ENCODE results near the gene OR10A5.
"Not testable (repeated sequence)": the region's sequence is repeated elsewhere in the genome, so short reads cannot be mapped to it uniquely, and the experiment has no call there.

The OR10A5 gene

DNA sequence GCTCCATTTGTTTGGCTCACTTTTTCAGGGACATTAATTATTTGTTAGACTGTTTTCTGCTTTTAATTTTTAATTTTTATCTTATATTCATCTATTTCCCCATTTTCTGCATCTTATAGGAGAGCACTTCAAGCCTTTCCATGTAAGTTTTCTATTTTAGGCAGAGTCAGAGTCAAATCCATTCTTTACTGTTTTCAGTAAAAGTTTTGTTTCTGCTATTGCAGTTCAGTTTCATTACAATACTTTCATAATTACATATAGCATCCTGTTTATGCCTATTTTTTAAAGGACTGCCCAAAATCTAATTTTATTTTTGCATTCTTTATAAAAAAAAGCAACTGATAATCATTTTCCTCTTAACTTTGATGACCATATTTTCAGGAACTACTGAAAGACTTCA is 3.8 kb upstream of the OR10A5 start:
- no peaks in the 10 kb centered on the region for H3K9me3 Mint-ChIP-seq
- H3K27ac Mint-ChIP-seq (ENCODE audit: low read depth) = no peak overlapping the region
- H3K27me3 Mint-ChIP-seq = peaks cover 48% of the 10 kb centered on the region
- no peak overlapping the region for H3K4me3 Mint-ChIP-seq
- H3K36me3 Mint-ChIP-seq (ENCODE audit: insufficient read depth) = no peaks in the 10 kb centered on the region
- no peaks in the 10 kb centered on the region for H3K4me1 Mint-ChIP-seq
- DNase-seq (ENCODE audit: low spot score in 2 of 2) (no peak), ATAC-seq (replicated peaks; ENCODE audit: extremely low read depth, poor library complexity, severe bottlenecking) (no peak)

DNA sequence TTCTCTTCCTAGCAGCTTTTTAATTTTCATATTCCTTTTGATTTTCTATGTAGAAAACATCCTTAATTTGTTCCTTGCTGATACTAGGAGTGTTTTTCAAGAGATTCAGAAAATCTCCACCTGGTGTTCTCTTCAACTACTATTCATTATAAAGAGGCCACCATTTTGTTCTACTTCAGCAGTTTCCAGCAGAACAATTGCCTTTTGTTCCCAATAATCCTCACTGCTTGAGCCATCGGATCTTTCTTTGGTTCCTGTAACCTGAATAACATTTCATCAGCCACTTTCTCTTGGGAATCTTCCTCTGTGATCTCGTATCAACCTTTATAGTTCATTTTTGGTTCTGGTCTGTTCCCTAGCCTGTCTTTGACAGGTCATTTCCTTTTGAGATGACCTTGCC is 1.8 kb upstream of the OR10A5 start:
- no peak for DNase-seq (ENCODE audit: low spot score in 2 of 2)
- Mint-ChIP-seq H3K27me3 (peaks cover 60% of the 10 kb centered on the region), H3K4me3 (no peak overlapping the region), H3K9me3 (no peaks in the 10 kb centered on the region), H3K36me3 (ENCODE audit: insufficient read depth) (no peaks in the 10 kb centered on the region), H3K27ac (ENCODE audit: low read depth) (no peak overlapping the region), H3K4me1 (no peaks in the 10 kb centered on the region)
- ATAC-seq (replicated peaks; ENCODE audit: extremely low read depth, poor library complexity, severe bottlenecking) = no peak

DNA sequence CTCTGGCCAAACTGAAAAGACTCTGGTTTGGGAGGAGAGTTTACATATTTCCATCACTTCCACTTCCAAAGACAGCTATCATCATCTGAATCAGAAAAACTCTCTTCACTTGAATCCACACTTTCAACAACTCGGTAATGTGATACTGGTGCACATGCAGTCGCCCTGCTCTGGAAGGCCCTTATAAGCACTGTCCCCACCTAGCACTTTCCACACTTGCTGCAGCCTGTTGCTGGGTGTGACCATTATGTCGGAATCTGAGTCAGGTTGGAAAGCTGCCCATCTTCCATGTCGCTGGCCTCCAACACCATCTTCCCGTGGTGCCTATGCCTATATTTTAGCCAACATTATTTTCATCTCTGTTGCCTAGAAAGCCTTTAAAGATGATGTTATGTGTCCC is 1.1 kb upstream of the OR10A5 start:
- Mint-ChIP-seq H3K36me3 (ENCODE audit: insufficient read depth) (no peaks in the 10 kb centered on the region), H3K4me1 (no peaks in the 10 kb centered on the region), H3K4me3 (no peak overlapping the region), H3K27me3 (peaks cover 60% of the 10 kb centered on the region), H3K27ac (ENCODE audit: low read depth) (no peak overlapping the region), H3K9me3 (no peaks in the 10 kb centered on the region)
- DNase-seq (ENCODE audit: low spot score in 2 of 2) = no peak
- ATAC-seq (replicated peaks; ENCODE audit: extremely low read depth, poor library complexity, severe bottlenecking) = no peak

GRCh38 chr11:6850526-6850925 is 5.0 kb downstream of the OR10A5 start:
- no peaks in the 10 kb centered on the region for H3K4me1 Mint-ChIP-seq

DNA sequence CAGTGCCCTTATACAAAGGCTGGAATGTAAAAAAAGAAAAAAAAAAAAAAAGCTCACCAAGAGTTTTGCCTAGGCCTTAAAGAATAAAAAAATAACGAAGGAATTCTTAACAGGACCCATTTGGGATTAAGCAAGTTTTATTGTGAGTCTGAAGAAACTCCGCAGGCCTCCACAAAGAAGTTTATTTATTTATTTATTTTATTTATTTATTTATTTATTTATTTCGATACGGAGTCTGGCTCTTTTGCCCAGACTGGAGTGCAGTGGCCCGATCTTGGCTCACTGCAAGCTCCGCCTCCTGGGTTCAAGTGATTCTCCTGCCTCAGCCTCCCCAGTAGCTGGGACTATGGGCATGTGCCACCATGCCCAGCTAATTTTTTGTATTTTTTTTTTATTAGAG is 9.3 kb downstream of the OR10A5 start:
- not testable (repeated sequence) for DNase-seq (ENCODE audit: low spot score in 2 of 2); H3K4me3 Mint-ChIP-seq

More at GRCh38 chr11:6850526-6850925, 5.0 kb downstream of the OR10A5 start:
- Mint-ChIP-seq H3K27me3 (peaks cover 32% of the 10 kb centered on the region), H3K27ac (ENCODE audit: low read depth) (no peak overlapping the region), H3K36me3 (ENCODE audit: insufficient read depth) (no peaks in the 10 kb centered on the region), H3K9me3 (peaks cover 6% of the 10 kb centered on the region), H3K4me3 (no peak overlapping the region)
- ATAC-seq (replicated peaks; ENCODE audit: extremely low read depth, poor library complexity, severe bottlenecking) = no peak
- no peak for DNase-seq (ENCODE audit: low spot score in 2 of 2)

DNA sequence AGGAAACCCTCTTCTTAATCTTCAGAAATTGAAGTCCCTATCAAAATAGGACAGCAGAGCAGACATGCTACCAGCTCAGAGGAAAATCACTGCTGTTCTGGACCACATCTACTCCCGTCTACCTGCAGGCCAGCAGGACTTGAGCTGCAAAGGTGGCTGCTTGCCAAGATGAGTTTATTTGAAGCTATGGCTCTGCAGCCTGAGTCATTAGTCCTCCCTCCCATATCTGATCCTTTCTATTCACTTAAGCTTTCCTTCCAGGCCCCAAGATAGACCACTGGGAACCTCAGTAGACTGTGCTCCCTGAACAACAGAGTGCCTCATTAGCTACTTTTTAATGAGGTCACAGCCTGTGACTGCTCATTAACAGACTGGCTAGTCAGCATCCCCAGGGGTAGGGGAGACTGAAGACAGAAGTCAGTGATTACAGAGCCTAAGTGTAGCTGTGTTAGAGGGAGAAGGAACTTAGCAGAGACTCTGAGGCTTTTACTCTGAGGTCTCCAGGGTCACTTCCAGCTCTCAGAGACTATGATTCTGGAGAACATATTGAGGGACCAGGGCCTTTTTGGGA is 10.6 kb downstream of the OR10A5 start:
- H3K4me3 Mint-ChIP-seq = no peak overlapping the region
- no peaks in the 10 kb centered on the region for H3K4me1 Mint-ChIP-seq

More for the DNA sequence above, 9.3 kb downstream of the OR10A5 start:
- Mint-ChIP-seq H3K9me3 (peaks cover 10% of the 10 kb centered on the region), H3K27me3 (peaks cover 19% of the 10 kb centered on the region)
- not testable (repeated sequence) for H3K4me1 Mint-ChIP-seq; H3K36me3 Mint-ChIP-seq (ENCODE audit: insufficient read depth); H3K27ac Mint-ChIP-seq (ENCODE audit: low read depth); ATAC-seq (replicated peaks; ENCODE audit: extremely low read depth, poor library complexity, severe bottlenecking)

DNA sequence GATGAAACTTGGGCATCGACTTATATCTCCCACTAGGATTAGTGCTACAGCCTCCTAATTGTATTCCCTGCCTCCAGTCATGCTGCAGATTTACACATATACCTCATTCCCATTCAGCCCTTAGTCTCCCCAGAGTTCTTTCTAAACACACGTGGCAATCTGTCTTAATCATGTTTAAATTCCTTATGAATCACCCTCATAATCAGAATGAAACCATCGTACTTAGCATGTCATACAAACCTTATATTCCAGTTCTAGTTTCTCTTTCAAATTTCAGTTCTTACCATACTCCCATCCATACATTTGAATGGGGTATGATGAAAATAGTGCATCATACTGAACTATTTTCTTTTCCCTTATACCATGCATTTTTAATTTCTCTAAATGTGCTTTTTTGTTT is 11.4 kb downstream of the OR10A5 start:
- Mint-ChIP-seq H3K4me3 (no peak overlapping the region), H3K4me1 (no peaks in the 10 kb centered on the region), H3K27me3 (peaks cover 25% of the 10 kb centered on the region), H3K36me3 (ENCODE audit: insufficient read depth) (no peaks in the 10 kb centered on the region), H3K9me3 (peaks cover 13% of the 10 kb centered on the region), H3K27ac (ENCODE audit: low read depth) (no peak overlapping the region)
- no peak for ATAC-seq (replicated peaks; ENCODE audit: extremely low read depth, poor library complexity, severe bottlenecking)
- no peak for DNase-seq (ENCODE audit: low spot score in 2 of 2)

More for the DNA sequence above, 10.6 kb downstream of the OR10A5 start:
- Mint-ChIP-seq H3K9me3 (peaks cover 13% of the 10 kb centered on the region), H3K27me3 (peaks cover 25% of the 10 kb centered on the region), H3K36me3 (ENCODE audit: insufficient read depth) (no peaks in the 10 kb centered on the region), H3K27ac (ENCODE audit: low read depth) (no peak overlapping the region)
- ATAC-seq (replicated peaks; ENCODE audit: extremely low read depth, poor library complexity, severe bottlenecking) = no peak
- no peak for DNase-seq (ENCODE audit: low spot score in 2 of 2)

DNA sequence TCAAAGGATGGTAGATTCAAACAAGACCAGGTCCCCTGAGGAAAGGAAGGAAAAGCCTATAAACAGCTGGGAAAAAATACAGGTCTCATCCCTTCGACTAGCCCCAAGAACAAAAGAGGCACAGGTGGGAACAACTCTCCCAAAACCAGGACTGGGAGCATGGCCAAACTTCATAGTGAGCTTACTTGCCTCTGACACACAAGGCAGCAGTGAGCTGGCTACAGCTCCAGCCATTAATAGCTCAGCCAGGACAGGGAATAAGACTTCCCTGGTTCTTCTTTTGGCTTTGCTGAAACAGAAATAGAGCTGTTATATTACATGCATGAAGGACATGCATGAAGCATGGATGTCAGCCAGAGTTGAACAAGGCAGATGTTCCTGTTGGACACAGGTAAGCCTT is 17.5 kb downstream of the OR10A5 start, which contains the start of gene OR10A2:
OR10A2 (plus strand) TSS at position 97 of the 400 bp plus-strand sequence. CDS start 6,698 bp downstream, outside the sequence.
- Mint-ChIP-seq H3K9me3 (peaks cover 7% of the 10 kb centered on the region), H3K27ac (ENCODE audit: low read depth) (no peak within 1 kb of the TSS), H3K4me1 (no peaks in the 10 kb centered on the region), H3K36me3 (ENCODE audit: insufficient read depth) (no peaks in the 10 kb centered on the region), H3K27me3 (peaks cover 26% of the 10 kb centered on the region), H3K4me3 (no peak within 1 kb of the TSS)
- DNase-seq (ENCODE audit: low spot score in 2 of 2) (no peak), ATAC-seq (replicated peaks; ENCODE audit: extremely low read depth, poor library complexity, severe bottlenecking) (no peak)

DNA sequence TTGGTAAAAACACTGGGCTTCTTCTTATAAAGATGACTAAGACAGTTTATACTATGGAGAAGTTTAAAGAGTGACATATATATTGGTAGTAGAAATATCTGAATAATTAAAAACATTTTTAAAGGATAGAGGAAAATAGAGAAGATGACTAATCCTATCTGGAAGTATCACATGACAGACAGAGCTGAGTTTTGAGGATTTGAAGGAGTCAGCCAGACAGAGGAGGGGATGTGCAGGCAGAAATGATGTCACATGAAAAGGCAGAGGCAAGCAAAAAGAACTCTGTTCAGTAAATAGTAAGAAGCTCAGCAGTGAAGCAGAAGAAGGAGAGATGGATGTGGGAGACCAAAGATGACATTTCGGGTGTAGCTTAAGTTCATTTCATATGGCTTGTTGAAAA is 19.0 kb downstream of the OR10A5 start:
- no peak for ATAC-seq (replicated peaks; ENCODE audit: extremely low read depth, poor library complexity, severe bottlenecking)
- no peak overlapping the region for H3K4me3 Mint-ChIP-seq
- no peaks in the 10 kb centered on the region for H3K4me1 Mint-ChIP-seq
- no peak for DNase-seq (ENCODE audit: low spot score in 2 of 2)
- no peaks in the 10 kb centered on the region for H3K36me3 Mint-ChIP-seq (ENCODE audit: insufficient read depth)
- H3K9me3 Mint-ChIP-seq = peaks cover 6% of the 10 kb centered on the region
- peaks cover 18% of the 10 kb centered on the region for H3K27me3 Mint-ChIP-seq
- no peak overlapping the region for H3K27ac Mint-ChIP-seq (ENCODE audit: low read depth)

DNA sequence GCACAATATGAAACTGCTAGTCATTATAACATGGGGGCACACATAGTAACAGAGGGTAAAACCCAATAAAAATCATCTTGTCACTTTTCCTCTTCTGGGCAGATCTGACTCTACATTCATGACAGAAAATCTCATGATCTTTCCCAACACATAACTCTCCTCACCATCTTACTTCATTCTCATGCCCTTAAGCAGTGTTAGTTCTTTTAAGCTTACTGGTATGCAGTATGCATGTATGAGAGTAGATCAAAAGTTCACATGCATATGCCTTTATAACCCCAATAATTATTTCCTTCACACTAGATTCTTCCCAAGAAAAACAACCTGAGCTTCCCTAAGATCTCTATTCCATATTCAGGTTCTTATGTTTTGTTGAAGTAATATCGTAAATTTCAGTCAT is 25.8 kb downstream of the OR10A5 start:
- Mint-ChIP-seq H3K4me1 (no peaks in the 10 kb centered on the region), H3K36me3 (ENCODE audit: insufficient read depth) (no peaks in the 10 kb centered on the region), H3K4me3 (no peak overlapping the region), H3K9me3 (no peaks in the 10 kb centered on the region), H3K27me3 (peaks cover 43% of the 10 kb centered on the region), H3K27ac (ENCODE audit: low read depth) (no peak overlapping the region)
- DNase-seq (ENCODE audit: low spot score in 2 of 2) (no peak), ATAC-seq (replicated peaks; ENCODE audit: extremely low read depth, poor library complexity, severe bottlenecking) (no peak)

GRCh38 chr11:6875761-6876160 is 30.3 kb downstream of the OR10A5 start:
- no peak overlapping the region for H3K27ac Mint-ChIP-seq (ENCODE audit: low read depth)
- no peaks in the 10 kb centered on the region for H3K36me3 Mint-ChIP-seq (ENCODE audit: insufficient read depth)
- no peak for ATAC-seq (replicated peaks; ENCODE audit: extremely low read depth, poor library complexity, severe bottlenecking)

DNA sequence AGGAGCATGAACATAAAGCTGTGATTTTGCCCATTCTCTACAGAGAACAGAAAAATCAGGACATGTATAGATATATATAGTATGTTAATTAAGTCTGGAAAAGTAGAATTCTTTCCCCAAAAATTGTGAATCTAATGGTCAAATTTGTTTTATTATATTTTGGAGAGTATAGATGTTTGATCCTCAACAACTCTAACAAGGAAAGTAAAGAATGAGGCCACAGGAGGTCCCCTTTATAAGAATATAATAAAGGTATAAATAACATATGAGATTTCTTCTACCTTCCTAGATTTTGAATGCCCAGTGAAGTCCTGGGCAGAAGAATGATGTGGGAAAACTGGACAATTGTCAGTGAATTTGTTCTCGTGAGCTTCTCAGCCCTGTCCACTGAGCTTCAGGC is 30.8 kb downstream of the OR10A5 start, which contains the start of gene OR10A4:
OR10A4 (plus strand) TSS at position 301 of the 400 bp plus-strand sequence; CDS start at position 324, 23 bp downstream.
- Mint-ChIP-seq H3K27ac (ENCODE audit: low read depth) (no peak within 1 kb of the TSS), H3K4me1 (no peaks in the 10 kb centered on the region), H3K36me3 (ENCODE audit: insufficient read depth) (no peaks in the 10 kb centered on the region), H3K4me3 (no peak within 1 kb of the TSS), H3K27me3 (peaks cover 36% of the 10 kb centered on the region), H3K9me3 (no peaks in the 10 kb centered on the region)
- ATAC-seq (replicated peaks; ENCODE audit: extremely low read depth, poor library complexity, severe bottlenecking) (no peak), DNase-seq (ENCODE audit: low spot score in 2 of 2) (no peak)

More at GRCh38 chr11:6875761-6876160, 30.3 kb downstream of the OR10A5 start:
- DNase-seq (ENCODE audit: low spot score in 2 of 2) = no peak
- H3K4me1 Mint-ChIP-seq = no peaks in the 10 kb centered on the region
- H3K9me3 Mint-ChIP-seq = no peaks in the 10 kb centered on the region
- H3K27me3 Mint-ChIP-seq = peaks cover 40% of the 10 kb centered on the region
- H3K4me3 Mint-ChIP-seq = no peak overlapping the region

DNA sequence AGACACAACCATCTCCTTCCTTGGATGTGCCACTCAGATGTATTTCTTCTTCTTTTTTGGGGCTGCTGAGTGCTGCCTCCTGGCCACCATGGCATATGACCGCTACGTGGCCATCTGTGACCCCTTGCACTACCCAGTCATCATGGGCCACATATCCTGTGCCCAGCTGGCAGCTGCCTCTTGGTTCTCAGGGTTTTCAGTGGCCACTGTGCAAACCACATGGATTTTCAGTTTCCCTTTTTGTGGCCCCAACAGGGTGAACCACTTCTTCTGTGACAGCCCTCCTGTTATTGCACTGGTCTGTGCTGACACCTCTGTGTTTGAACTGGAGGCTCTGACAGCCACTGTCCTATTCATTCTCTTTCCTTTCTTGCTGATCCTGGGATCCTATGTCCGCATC is 31.4 kb downstream of the OR10A5 start:
- Mint-ChIP-seq H3K36me3 (ENCODE audit: insufficient read depth) (no peaks in the 10 kb centered on the region), H3K27me3 (peaks cover 30% of the 10 kb centered on the region), H3K9me3 (no peaks in the 10 kb centered on the region), H3K4me3 (no peak overlapping the region), H3K27ac (ENCODE audit: low read depth) (no peak overlapping the region), H3K4me1 (no peaks in the 10 kb centered on the region)
- DNase-seq (ENCODE audit: low spot score in 2 of 2) (no peak), ATAC-seq (replicated peaks; ENCODE audit: extremely low read depth, poor library complexity, severe bottlenecking) (no peak)

Data from central memory CD8-positive, alpha-beta T cell (primary cell).